ENCODE results near the gene GTF3C5. TPM values are rescaled to one million over a fixed set of nuclear protein-coding genes. Genes with fewer than 3 reads are reported as not detected.
"Not testable (repeated sequence)": the region's sequence is repeated elsewhere in the genome, so short reads cannot be mapped to it uniquely, and the experiment has no call there.

Gene GTF3C5
- total RNA-seq, 1 donor from 2014 or later, result 29.7 TPM

DNA sequence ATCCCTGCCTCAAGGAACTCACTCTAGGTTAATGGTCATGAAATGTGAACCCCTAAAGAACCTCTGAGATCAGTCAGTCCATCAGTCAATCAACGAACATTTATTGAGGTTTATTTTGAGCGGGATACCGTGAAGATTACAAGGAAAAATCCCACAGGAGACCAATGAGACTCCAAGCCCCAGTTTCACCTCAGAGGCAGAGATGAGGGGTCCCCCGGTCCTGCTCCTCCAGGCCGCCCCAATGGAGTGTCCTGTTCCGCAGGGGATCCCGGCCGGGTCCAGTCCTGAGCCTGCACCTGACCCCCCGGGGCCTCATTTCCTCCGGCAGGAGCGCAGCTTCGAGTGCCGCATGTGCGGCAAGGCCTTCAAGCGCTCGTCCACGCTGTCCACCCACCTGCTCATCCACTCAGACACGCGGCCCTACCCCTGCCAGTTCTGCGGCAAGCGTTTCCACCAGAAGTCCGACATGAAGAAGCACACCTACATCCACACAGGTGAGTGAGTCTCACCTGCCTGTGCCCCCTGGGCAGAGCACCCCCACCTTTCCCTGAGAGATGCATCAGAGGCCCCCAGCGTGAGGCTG lies 41.3 kb upstream of the GTF3C5 start:
- H3K27me3 ChIP-seq (ENCODE audit: control insufficient read depth, insufficient read depth, low read length), result peaks cover 6% of the 10 kb centered on the region
- FAIRE-seq (no peak), DNase-seq (ENCODE audit: low read depth) (no peak)
- no peaks in the 10 kb centered on the region for H3K36me3 ChIP-seq (ENCODE audit: control insufficient read depth, insufficient read depth, low read length)
- TF ChIP-seq, protein P1, sequence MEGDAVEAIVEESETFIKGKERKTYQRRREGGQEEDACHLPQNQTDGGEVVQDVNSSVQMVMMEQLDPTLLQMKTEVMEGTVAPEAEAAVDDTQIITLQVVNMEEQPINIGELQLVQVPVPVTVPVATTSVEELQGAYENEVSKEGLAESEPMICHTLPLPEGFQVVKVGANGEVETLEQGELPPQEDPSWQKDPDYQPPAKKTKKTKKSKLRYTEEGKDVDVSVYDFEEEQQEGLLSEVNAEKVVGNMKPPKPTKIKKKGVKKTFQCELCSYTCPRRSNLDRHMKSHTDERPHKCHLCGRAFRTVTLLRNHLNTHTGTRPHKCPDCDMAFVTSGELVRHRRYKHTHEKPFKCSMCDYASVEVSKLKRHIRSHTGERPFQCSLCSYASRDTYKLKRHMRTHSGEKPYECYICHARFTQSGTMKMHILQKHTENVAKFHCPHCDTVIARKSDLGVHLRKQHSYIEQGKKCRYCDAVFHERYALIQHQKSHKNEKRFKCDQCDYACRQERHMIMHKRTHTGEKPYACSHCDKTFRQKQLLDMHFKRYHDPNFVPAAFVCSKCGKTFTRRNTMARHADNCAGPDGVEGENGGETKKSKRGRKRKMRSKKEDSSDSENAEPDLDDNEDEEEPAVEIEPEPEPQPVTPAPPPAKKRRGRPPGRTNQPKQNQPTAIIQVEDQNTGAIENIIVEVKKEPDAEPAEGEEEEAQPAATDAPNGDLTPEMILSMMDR (IDR thresholded peaks at IDR 0.05; ENCODE audit: insufficient read depth, low read length, severe bottlenecking), result no peak
- no peak overlapping the region for H3K4me3 ChIP-seq (ENCODE audit: low read depth, low read length)

DNA sequence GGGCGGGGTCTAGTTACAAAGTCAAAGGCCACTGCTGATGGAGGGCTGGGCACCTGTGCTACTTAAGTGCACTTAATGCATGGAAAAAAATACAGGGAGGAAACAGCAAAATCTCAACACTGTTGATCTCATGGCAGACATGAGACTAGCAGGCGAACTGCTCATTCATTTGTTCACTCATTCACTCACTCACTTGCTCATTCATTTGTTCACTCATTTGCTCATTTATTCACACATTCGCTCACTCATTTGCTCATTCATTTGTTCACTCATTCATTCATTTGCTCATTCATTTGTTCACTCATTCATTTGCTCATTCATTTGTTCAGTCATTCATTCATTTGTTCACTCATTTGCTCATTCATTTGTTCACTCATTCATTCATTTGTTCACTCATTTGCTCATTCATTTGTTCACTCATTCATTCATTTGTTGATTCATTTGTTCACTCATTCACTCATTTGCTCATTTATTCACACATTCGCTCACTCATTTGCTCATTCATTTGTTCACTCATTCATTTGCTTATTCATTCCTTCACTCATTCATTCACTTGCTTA lies 40.7 kb upstream of the GTF3C5 start:
- FAIRE-seq; H3K4me3 ChIP-seq (ENCODE audit: low read depth, low read length); H3K36me3 ChIP-seq (ENCODE audit: control insufficient read depth, insufficient read depth, low read length); DNase-seq (ENCODE audit: low read depth); H3K27me3 ChIP-seq (ENCODE audit: control insufficient read depth, insufficient read depth, low read length): not testable (repeated sequence)

DNA sequence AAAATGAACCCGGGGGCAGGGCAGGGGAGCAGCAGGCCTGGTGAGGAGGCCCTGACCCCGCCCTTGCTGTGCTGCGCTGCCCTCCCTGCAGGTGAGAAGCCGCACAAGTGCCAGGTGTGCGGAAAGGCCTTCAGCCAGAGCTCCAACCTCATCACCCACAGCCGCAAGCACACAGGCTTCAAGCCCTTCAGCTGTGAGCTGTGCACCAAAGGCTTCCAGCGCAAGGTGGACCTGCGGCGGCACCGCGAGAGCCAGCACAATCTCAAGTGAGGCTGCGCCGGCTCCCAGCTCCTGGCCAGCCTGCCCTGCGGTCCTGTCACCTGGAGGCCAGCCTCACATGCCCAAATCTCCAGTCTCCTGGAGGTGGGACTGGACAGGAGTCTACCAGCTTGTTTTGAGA lies 40.0 kb upstream of the GTF3C5 start:
- no peak for FAIRE-seq
- Histone ChIP-seq H3K36me3 (ENCODE audit: control insufficient read depth, insufficient read depth, low read length) (no peaks in the 10 kb centered on the region), H3K4me3 (ENCODE audit: low read depth, low read length) (no peak overlapping the region), H3K27me3 (ENCODE audit: control insufficient read depth, insufficient read depth, low read length) (peaks cover 4% of the 10 kb centered on the region)
- TF ChIP-seq, protein P1 (IDR thresholded peaks at IDR 0.05; ENCODE audit: insufficient read depth, low read length, severe bottlenecking), result no peak
- DNase-seq (ENCODE audit: low read depth), result no peak

DNA sequence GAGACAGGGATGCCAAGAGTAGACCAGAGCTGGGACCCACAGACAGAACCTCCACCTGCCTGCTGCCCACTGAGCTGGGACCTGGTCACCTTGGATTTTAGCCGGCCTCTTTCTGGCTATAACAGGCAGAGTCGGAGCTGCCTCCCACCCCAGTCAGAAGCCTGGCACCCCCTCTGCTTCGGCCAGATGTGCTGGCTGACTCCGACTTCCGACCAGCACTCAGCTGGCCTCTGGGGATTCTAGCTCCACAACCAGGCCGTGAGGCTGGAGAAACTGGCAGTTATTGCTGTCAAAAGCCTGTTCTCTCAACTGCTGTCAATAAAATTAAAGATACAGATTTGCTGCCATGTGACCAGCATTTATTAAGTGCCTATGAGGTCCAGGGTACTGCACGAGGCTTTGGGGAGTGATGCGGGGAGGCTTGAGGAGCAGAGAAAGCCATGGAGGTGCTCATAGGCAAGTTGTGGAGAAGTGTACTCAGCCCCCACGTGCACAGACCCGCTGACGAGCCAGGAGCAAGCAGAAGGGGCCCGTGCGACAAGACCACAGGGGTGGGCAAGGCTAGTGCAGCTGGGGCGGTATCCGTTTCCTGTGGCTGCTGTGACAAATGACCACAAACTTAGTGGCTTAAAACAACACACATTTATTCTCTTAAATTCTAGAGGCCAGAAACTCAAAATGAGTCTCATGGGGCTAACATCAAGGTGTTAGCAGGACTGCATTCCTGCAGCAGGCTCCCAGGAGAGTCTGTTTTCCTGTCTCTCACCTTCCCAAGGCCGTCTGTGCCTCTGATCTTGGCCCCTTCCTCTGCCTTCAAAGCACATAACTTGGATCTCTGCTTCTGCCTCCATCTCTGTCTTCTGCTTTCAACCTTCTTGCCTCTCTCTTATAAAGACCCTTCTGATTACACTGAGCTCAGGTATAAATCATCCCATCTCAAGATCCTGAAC lies 39.2 kb upstream of the GTF3C5 start:
- FAIRE-seq (no peak), DNase-seq (ENCODE audit: low read depth) (no peak)
- Histone ChIP-seq H3K27me3 (ENCODE audit: control insufficient read depth, insufficient read depth, low read length) (peaks cover 3% of the 10 kb centered on the region), H3K36me3 (ENCODE audit: control insufficient read depth, insufficient read depth, low read length) (no peaks in the 10 kb centered on the region), H3K4me3 (ENCODE audit: low read depth, low read length) (no peak overlapping the region)
- TF ChIP-seq, protein P1 (IDR thresholded peaks at IDR 0.05; ENCODE audit: insufficient read depth, low read length, severe bottlenecking), result no peak

DNA sequence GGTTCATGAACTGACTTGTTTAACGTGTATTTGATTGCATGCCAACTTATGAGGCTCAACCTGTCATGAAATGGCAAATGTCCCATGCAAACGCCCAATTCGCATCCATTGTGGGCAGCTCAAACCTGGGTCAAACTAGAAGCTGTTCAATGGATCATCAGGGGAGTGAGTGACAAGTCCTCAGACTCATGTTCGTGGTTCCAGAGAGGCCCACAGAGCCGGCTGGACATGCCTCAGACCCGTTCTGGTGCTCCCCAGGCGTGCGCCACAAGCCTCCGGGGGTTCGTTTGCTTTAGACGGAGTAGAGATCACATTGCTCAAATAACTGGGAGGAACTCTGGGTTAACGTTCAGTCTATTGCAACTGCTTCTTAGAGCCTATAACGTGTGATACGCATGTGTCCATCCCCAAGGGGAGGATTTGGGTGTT lies 37.3 kb upstream of the GTF3C5 start:
- peaks cover 3% of the 10 kb centered on the region for H3K27me3 ChIP-seq (ENCODE audit: control insufficient read depth, insufficient read depth, low read length)
- no peak for FAIRE-seq
- DNase-seq (ENCODE audit: low read depth), result peak; percentile 76

More for the DNA sequence above, 37.3 kb upstream of the GTF3C5 start:
- H3K36me3 ChIP-seq (ENCODE audit: control insufficient read depth, insufficient read depth, low read length), result no peaks in the 10 kb centered on the region
- TF ChIP-seq, protein P1 (IDR thresholded peaks at IDR 0.05; ENCODE audit: insufficient read depth, low read length, severe bottlenecking), result no peak
- no peak overlapping the region for H3K4me3 ChIP-seq (ENCODE audit: low read depth, low read length)
